DLD1 (cell line): ENCODE data around the gene TMEM198.

ENCODE experiments used
- in situ Hi-C: cut with HindIII; loops from 2 replicates; pipeline ENCODE4 v1.10.0; 2017; ENCODE audit warnings: low sequenced_read_pairs

The TMEM198 gene

DNA sequence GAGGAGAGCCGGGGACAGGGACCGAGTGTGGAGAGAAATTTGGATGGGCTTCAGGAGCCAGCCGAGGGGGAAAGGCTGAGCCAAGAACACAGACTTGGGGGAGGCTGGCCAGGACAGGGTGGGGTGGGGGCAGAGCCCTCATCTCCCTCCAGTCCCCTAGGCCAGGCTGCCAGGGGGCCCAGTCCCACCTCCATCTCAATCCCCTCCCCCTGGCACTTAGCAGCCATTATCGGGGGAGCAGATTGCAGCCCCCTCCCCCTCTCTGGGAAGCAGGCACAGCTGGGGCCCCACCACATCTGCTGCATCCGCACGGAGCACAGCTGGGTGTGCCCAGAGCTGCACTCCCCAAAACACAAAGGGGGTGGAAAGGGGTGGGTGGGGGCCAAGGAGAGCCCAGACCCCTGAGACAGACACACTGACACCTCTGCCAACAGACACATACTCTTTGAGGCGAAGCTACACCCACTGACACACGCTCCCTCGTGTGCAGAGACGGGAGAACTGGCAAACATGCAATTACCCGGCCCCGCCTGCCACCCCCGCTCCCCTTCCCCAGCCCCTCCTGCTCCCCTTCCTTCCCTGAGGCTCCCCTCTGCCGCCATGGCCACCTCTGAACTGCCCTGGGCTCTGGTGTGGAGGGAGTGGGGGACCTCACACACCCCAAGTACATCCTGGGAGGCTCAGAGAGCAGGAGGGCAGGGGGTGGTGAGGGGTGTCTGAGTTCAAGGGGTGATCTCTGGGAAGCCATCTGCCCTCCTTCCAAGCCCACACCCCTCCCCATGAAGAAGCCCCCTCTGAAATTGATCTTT is 34.7 kb upstream of the TMEM198 start:
- in situ Hi-C loops: no loop called here

- in situ Hi-C loops: no loop called here
These were observed 33.9 kb upstream of the TMEM198 start for GRCh38 chr2:219509780-219510511.

GRCh38 chr2:219510512-219511135 is 33.2 kb upstream of the TMEM198 start:
- in situ Hi-C loops: no loop called here

GRCh38 chr2:219511547-219512325 is 32.1 kb upstream of the TMEM198 start:
- in situ Hi-C loops: no loop called here

DNA sequence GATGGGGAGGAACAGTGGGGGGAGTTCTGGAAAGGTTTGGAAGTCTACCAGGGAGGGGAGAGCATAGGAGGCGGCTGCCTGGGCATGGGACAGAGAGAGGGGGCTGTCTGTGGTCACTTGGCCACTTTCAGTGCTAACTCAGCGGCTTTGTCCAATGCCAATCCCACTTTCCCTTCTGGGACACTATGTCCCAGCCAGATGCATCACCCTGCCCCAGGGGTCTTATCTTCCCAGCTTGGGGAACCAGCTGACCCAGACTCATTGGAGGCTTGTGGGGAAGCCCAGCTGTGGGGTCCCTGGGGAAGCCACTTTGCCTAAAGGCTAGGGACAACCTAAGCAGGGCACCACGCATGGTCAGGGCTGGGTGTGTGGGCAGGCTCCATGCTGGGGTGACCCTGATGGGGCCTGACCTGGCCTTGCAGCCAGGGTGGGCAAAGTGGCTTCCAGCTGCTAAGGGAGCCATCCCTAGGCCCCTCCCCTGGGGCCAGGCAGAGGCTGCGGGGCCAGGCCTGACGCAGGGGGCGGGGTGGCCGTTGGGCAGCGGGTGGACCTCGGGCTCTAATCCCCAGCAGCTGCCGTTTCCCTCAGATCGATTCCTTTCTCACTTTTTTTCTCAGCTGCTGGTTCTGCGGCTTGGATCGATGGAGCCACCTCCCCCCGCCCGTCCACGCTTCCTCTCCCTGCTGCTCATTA is 31.2 kb upstream of the TMEM198 start:
- in situ Hi-C loops: no loop called here

- in situ Hi-C loops: no loop called here
These were observed 30.0 kb upstream of the TMEM198 start for GRCh38 chr2:219513787-219514186.

DNA sequence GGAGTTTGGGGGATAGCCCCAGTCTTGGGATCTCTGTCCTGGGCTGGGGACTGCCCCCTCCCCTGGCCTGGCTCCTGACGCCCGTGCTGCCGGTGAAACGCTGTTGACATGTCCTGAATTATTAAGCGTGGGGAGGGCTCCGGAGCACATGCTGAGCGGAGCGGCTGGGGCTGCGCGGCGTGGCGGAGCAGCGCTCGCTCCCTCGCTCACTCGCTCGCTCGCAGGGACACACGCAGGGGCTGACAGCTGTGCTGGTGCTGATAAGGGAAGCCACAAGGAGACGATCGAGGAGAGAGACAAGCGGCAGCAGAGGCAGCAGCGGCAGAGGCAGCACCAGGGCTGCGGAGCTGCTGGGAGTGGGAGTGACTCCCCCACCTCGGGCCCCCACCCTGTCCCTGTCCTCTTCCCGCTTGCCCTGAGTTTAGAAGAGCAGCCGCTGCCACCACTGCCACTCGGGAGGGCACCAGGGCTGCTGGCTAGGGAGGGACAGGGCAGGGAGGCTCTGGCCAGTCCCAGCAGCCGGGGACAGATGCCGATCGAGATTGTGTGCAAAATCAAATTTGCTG is 29.5 kb upstream of the TMEM198 start, which contains the start of gene ASIC4:
TSS of gene ASIC4 (plus strand) at position 287 of the 566 bp plus-strand sequence. CDS start at position 530, 243 bp downstream.
- in situ Hi-C loops: no loop called here

DNA sequence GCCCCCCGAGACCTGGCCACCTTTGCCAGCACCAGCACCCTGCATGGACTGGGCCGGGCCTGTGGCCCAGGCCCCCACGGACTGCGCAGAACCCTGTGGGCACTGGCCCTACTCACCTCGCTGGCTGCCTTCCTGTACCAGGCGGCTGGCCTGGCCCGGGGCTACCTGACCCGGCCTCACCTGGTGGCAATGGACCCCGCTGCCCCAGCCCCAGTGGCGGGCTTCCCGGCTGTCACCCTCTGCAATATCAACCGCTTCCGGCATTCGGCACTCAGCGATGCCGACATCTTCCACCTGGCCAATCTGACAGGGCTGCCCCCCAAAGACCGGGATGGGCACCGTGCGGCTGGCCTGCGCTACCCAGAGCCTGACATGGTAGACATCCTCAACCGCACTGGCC is 29.0 kb upstream of the TMEM198 start:
- in situ Hi-C loops: no loop called here

- in situ Hi-C loops: no loop called here
These were observed 27.8 kb upstream of the TMEM198 start for GRCh38 chr2:219515874-219516629.

GRCh38 chr2:219516888-219517287 is 26.9 kb upstream of the TMEM198 start:
- in situ Hi-C loops: no loop called here

- in situ Hi-C loops: no loop called here
These were observed 25.7 kb upstream of the TMEM198 start for GRCh38 chr2:219517954-219518778.

DNA sequence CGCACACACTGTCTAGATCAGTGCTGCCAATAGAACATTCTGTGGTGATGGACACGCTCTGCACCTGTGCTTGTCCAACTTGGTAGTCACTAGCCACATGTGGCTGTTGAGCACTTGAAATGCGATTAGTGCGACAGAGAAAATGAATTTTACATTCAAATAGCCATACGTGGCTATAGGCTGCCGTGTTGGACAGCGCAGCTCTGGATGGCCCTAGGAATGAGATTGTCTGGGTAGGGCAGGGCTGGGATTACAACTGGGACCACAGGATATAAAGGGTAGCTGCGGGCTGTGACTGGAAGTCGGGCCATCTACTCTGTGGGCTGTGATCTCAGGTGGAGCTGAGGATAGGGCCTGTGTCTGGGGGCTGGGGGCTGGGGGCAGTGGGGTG is 24.3 kb upstream of the TMEM198 start:
- in situ Hi-C loops: no loop called here

- in situ Hi-C loops: no loop called here
These were observed 23.7 kb upstream of the TMEM198 start for GRCh38 chr2:219520079-219520478.

DNA sequence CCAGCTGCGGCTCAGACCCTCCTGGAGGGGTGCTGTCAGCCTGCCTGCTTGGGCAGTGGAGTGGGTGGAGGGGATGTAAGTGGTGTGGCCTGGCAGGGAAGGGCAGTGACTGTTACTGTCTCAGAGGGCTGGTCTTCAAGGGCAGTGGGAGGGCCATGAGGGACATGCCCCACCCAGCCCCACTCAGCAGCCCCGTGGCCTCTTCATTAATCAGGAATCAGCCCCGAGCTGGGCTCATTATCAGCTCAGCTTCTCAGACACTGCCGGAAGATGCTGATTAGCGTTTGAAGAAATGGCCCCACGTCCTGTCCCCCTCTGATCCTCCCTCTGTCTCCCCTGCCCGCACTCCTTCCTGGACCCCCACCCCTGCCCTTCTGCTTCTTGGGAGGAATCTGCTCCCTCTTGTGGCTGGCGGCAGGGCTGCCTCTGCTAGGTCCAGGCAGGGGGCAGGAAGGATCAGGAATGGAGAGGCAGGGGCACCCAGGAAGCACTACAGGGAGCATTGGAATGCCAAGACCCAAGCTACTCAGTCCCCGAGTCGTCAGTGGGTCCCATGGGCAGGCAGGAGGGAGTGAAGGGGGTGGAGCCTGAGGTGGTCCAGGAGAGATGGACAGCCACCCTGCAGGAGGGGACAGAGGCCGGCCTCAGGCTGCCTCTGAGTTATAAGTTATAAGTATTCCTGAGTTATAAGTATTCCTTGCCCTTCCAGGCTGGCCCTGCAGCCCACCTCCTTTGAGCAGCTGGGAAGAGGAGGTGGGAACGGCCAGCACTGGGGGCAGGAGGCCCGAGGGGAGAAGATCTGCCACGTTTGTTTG is 22.6 kb upstream of the TMEM198 start:
- in situ Hi-C loops: no loop called here

DNA sequence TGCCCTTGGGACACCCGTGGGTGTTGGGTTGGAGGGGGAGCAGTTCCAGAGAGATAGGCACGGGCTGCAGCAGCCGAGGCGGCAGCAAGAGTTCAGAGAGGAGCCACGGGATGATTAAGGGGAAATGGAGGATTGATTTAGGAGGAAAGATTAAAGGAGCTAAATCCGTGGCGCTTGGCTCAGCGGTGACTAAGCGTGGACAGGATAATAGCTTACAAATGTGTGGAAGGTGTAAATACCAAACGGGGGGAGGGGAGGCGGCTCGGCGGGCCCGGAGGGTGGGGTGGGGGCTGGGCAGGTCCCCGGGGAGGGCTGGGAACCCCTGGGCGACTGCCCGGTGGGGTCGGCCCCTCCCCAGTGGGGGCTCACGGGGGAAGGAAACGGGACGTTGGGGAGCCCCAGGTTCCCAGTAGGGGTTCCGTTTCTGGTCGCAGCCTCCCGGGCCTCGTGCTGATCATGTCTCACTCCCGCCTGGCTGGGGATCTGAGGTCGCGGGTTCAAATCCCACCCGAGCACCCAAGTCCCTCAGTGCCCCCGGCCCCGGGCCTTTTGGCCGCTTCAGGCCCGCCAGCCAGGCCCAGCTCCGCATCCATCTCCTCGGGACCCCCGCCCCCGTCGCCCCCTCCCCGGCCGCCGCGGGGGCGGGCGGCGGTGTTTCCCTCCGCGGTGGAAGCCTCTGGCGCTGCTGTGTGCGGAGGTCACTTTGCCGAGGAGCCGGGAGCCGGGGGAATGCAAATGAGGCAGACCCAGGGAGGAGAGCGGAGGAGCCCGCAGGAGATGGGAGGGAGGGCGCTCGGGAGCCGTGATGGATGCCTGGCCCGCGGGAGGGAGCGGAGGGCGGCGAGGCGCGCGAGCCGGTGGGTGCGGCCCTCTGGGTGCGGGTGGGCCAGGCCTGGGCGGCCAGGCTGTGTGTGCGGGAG is 21.5 kb upstream of the TMEM198 start:
- in situ Hi-C loops: no loop called here

DNA sequence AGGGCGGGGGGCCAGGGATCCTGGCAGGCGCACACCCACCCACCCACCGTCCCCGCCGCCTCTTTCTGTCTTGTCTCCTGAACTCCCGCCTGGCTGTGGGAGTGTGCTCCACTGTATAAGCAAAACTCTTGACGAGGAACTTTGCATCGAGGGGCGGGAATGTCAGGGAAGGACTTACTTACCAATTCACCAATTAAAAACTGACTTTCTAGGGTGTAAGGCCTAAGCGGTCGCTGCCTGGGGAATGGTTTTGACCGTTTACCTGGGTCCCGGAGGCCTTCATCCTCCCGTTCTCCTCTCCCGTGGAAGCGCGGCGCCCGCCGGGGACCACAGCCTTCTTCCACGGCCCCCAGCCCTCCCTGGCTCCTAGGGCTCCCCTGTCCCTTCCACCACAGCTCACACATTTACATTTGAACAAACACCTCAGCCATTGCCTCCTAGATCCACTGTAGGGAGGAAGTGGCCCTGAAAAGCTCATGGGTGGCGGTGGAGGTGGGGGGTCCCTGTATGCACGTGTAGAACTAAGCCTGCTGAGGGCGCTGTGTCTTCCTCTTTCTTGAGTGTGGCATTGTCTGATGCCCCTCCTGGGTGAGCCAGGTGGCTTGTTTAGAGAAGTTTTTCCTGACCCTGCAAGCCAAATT is 20.7 kb upstream of the TMEM198 start:
- in situ Hi-C loops: no loop called here
